Fibroblast of skin of back (primary cell): ENCODE results near the gene VDR.
"Not testable (repeated sequence)": the region's sequence is repeated elsewhere in the genome, so short reads cannot be mapped to it uniquely, and the experiment has no call there.

ENCODE experiments used
- DNase-seq: peaks from one replicate; pipeline ENCODE4 v3.0.0-alpha.2; 2013

VDR gene

GRCh38 chr12:47811581-47812484, 93.0 kb downstream of the VDR start:
- peak; percentile 84 for DNase-seq

GRCh38 chr12:47811072-47811396, 93.8 kb downstream of the VDR start:
- DNase-seq: no peak

- not testable (repeated sequence) for DNase-seq
Measured at GRCh38 chr12:47809518-47809917, 95.3 kb downstream of the VDR start.

GRCh38 chr12:47808574-47809365, 96.0 kb downstream of the VDR start:
- no peak for DNase-seq

- peak; percentile 57 for DNase-seq
Measured at GRCh38 chr12:47808050-47808449, 96.7 kb downstream of the VDR start.

- no peak for DNase-seq
Measured at GRCh38 chr12:47807338-47807737, 97.5 kb downstream of the VDR start.

- DNase-seq: no peak
Measured at GRCh38 chr12:47805417-47805816, 99.4 kb downstream of the VDR start.

- DNase-seq: no peak
Measured at GRCh38 chr12:47804171-47804570, 100.6 kb downstream of the VDR start.

GRCh38 chr12:47803191-47803875, 101.5 kb downstream of the VDR start:
- DNase-seq: no peak

- no peak for DNase-seq
Measured at GRCh38 chr12:47802312-47802711, 102.5 kb downstream of the VDR start.

GRCh38 chr12:47801904-47802246, 102.9 kb downstream of the VDR start:
- DNase-seq: no peak

- DNase-seq: no peak
Measured at GRCh38 chr12:47801170-47801903, 103.5 kb downstream of the VDR start.

- DNase-seq: no peak
Measured at GRCh38 chr12:47800582-47800981, 104.2 kb downstream of the VDR start.

- DNase-seq: no peak
Measured at GRCh38 chr12:47799357-47799955, 105.3 kb downstream of the VDR start.

GRCh38 chr12:47798382-47798948, 106.3 kb downstream of the VDR start:
- no peak for DNase-seq

GRCh38 chr12:47797441-47797840, 107.4 kb downstream of the VDR start:
- no peak for DNase-seq

- DNase-seq: no peak
Measured at GRCh38 chr12:47795814-47796411, 108.9 kb downstream of the VDR start.

GRCh38 chr12:47795121-47795813, 109.5 kb downstream of the VDR start:
- DNase-seq: no peak

GRCh38 chr12:47794679-47795078, 110.1 kb downstream of the VDR start:
- no peak for DNase-seq

- DNase-seq: no peak
Measured at GRCh38 chr12:47793015-47793681, 111.6 kb downstream of the VDR start.
